LoVo (cell line): ENCODE data around the gene RNF126.
"Not testable (repeated sequence)": the region's sequence is repeated elsewhere in the genome, so short reads cannot be mapped to it uniquely, and the experiment has no call there.

ENCODE experiments used
- DNase-seq: peaks from one replicate; pipeline ENCODE4 v3.0.0-alpha.2; 2016; ENCODE audit warnings: low spot score

The RNF126 gene

GRCh38 chr19:628168-628567, 34.8 kb downstream of the RNF126 start:
- no peak for DNase-seq

- DNase-seq = not testable (repeated sequence)
Observed at GRCh38 chr19:626566-626965, 36.4 kb downstream of the RNF126 start.

DNA sequence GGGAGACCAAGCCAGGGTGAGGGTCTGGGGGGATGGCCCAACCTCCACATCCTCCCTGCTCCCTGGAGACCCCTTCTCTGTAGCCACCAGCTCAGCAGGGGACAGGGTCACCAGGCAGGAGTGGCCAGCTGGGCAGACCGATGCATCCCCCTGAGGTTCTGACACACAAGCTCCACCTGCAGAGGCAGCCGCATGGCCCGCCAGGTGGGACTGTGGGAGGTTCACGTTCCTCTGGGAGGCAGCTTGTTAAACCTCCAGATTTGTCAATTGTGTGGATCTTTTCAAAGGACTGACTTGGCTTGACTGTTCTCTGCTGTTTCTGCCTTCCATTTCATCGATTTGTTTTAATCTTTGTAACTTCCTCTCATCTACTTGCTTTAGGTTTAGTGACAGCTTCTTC, 37.8 kb downstream of the RNF126 start:
- no peak for DNase-seq

- DNase-seq = no peak
Observed at GRCh38 chr19:624433-625109, 38.4 kb downstream of the RNF126 start.

DNA sequence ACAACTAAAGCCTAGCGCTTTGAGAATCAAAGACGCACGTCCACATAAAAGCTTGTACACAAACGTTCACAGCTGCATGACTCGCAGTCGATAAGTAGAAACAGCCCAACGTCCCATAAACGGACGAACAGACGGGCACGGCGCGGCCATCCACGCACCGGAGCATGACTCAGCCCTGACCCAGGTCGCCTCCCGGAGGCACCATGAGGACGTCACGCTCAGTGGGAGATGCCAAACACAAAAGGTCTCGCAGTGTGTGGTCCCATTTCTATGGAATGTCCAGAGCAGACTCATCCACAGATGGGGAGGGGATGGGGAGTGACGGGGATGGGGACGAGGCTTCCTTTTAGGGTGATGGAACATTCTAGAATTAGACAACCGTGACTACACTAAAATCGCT, 39.0 kb downstream of the RNF126 start:
- no peak for DNase-seq

GRCh38 chr19:623175-623916, 39.7 kb downstream of the RNF126 start:
- DNase-seq = no peak

GRCh38 chr19:622666-623065, 40.3 kb downstream of the RNF126 start:
- no peak for DNase-seq

DNA sequence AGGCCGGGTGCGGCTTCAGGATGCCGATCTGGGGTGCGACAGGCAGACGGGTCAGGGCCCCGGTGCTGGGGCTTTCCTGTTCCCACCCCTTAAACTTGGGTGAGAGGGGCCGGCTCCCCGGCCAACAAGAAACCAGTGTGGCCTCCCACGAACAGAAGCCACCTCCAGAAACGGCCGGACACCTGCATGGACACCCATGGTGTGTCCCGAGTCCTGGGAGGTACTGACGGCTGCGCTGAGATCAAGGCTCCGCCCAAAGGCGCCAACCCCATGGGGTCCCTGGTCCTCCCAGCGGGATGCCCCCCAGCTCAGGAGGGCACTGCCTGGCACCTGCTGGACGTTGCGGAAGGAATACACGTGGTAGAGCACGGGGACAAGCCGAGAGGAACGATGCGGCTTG, 41.2 kb downstream of the RNF126 start:
- no peak for DNase-seq

DNA sequence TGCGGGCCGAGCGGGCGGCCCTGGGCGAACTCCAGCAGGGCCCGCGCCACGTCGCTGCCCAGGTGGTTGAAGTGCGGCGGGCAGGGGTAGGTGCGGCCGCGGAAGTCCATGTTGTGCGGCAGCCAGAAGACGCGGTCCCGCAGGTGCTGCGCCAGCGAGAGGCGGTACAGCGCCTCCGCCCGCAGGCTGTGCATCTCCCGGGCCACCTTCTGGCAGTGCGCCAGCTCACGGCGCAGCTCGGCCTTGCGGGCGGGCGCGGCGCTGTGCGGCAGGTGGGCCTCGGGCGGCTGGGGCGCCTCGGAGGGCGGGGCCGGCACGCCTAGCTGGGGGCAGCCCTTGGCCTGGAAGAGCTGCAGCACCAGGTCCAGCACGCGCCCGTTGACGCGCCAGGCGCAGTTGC, 41.8 kb downstream of the RNF126 start:
- not testable (repeated sequence) for DNase-seq

DNA sequence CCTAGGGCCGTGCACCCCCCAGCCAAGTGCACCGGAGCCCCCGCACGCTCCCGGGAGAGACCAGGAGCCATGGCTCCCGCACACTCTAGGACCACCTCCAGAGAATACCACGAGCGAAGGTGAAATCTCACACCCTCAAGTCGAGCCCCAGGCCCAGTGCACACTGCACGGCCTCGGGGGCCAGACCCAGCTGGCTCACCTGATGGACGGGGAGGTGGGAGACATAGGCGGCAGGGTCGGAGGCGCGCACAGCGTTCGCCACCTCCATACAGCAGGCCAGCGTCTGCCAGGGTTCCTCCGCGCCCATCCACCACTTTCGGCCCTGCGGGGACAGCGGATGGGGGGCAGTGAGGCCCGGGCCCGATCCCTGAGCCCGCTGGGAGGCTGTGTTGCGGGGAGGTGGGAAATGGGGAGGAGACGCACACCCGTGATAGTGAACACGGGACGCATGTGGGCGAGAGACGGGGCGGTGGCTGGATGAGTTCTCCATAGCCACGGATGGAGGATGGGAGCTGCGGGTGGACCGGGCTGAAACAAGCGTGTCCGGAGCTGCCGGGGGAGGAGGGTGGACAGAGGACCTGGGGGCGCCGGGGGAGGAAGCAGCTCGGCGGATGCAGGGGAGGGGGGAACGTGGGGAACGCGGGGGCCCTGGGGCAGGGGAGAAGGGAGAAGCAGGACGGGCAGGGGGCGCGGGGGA, 42.7 kb downstream of the RNF126 start:
- no peak for DNase-seq

- no peak for DNase-seq
Observed at GRCh38 chr19:619286-620002, 43.6 kb downstream of the RNF126 start.

- DNase-seq = no peak
Observed at GRCh38 chr19:618674-619285, 44.2 kb downstream of the RNF126 start.

DNA sequence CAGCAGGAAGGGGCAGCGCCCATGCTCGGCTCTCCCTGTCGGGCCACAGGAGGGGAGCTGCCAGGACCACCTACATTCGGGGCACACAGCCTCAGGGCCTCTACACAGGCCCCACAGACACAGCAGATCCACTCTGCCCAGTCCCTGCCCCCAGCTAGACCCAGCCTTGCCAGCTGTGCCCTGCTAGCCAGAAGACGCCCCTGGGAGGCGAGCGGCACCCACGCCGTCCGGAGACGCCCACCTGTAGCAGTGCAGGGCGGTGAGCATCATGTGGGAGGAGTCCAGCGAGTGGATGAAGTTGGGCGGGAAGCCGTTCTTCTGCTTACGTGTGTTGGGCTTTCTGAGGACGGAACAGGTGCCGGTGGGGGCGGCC, 44.8 kb downstream of the RNF126 start:
- DNase-seq = no peak

- DNase-seq = no peak
Observed at GRCh38 chr19:617551-618246, 45.3 kb downstream of the RNF126 start.

- DNase-seq = no peak
Observed at GRCh38 chr19:616747-617526, 46.1 kb downstream of the RNF126 start.

- DNase-seq = no peak
Observed at GRCh38 chr19:616062-616700, 46.8 kb downstream of the RNF126 start.

GRCh38 chr19:615619-616018, 47.4 kb downstream of the RNF126 start:
- DNase-seq = no peak

DNA sequence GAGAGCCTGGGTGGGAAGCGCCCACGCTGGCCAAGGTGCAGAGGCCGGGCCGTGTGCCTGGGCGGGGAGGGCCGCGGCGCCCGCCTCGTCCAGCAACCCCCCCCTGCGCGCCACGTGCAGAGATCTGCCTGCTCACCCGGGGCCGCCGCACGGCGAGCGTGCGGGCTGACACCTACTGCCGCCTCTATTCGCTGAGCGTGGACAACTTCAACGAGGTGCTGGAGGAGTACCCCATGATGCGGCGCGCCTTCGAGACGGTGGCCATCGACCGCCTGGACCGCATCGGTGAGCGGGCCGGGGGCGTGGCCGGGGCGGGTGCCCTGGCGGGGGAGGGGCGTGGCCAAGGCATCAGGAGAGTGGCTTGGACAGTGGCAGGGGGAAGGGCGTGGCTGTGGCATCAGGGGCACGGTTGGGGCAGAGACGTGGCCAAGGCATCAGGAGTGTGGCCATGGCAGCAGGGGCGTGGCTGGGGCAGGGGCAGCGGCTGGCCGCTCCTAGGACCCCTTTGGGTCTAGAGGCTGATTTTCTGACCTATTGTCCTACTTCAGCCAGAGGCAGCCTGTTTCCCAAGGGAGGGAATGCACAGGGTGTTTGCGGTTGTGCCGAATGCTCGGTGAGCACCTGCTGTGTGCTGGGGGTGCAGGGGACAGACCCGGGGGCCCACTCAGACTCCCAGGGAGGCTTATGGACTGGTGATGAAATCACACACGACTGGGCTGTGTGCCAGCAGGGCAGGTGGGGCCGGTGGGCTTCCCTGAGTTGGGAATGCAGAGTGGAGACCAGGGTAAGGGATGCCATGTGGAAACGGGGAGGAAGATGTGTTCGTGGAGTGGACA, 49.1 kb downstream of the RNF126 start:
- DNase-seq = no peak

- no peak for DNase-seq
Observed at GRCh38 chr19:612941-613340, 50.1 kb downstream of the RNF126 start.
